Stimulated activated naive B cell treated with anti-CD40 and anti-IgM and Interleukin-4, amounts not matched to agents 10 μg/mL and 1 μg/mL and 100 μg/mL, for 72 hours (primary cell): Measurements from ENCODE around the gene PRDM7.
"Not testable (repeated sequence)": the region's sequence is repeated elsewhere in the genome, so short reads cannot be mapped to it uniquely, and the experiment has no call there.

Experiments
- ATAC-seq, 2 donors: fragments of 150-1000 bp; cut with Tn5 transposase; replicated peaks; 2 replicates each; pipeline ENCODE4 v1.10.0; 2021; ENCODE audit warnings: moderate library complexity in 1 of 2
- DNase-seq: peaks from one replicate; pipeline ENCODE4 v3.0.0; 2021
- H3K27ac Mint-ChIP-seq: one replicate; pipeline ENCODE4 v1.8.0; 2022; ENCODE audit warnings: mild to moderate bottlenecking, mixed read lengths
- H3K27me3 Mint-ChIP-seq, 2 donors: one replicate each; pipeline ENCODE4 v1.8.0; 2022; ENCODE audit warnings: mixed read lengths in 2 of 2
- H3K36me3 Mint-ChIP-seq, 2 donors: one replicate each; pipeline ENCODE4 v1.8.0; 2022; ENCODE audit warnings: mixed read lengths in 2 of 2, mild to moderate bottlenecking in 1 of 2
- H3K4me1 Mint-ChIP-seq, 2 donors: one replicate each; pipeline ENCODE4 v1.8.0; 2022; ENCODE audit warnings: mixed read lengths in 2 of 2, mild to moderate bottlenecking in 1 of 2
- H3K4me3 Mint-ChIP-seq, 2 donors: one replicate each; pipeline ENCODE4 v1.8.0; 2022; ENCODE audit warnings: mild to moderate bottlenecking in 2 of 2, mixed read lengths in 2 of 2, moderate library complexity in 1 of 2
- H3K9me3 Mint-ChIP-seq, 2 donors: one replicate each; pipeline ENCODE4 v1.8.0; 2022; ENCODE audit warnings: mixed read lengths in 2 of 2, mild to moderate bottlenecking in 1 of 2

The PRDM7 gene

GRCh38 chr16:90077240-90077756, at the start of gene PRDM7:
TSS of gene PRDM7 (minus strand) at chr16:90077331. CDS start at chr16:90075910, 1,421 bp downstream.
- Mint-ChIP-seq H3K4me1 (peaks cover 22 to 32% of the 10 kb centered on the region in 2 donors), H3K27me3 (peaks cover 18 to 32% of the 10 kb centered on the region in 2 donors), H3K4me3 (peak within 1 kb of the TSS; percentile 84 to 86), H3K27ac (peak within 1 kb of the TSS; percentile 93), H3K36me3 (peaks cover 0 to 5% of the 10 kb centered on the region in 2 donors), H3K9me3 (peaks cover 0 to 1% of the 10 kb centered on the region in 2 donors)
- DNase-seq (peak; percentile 96), ATAC-seq (peak; percentile 94 to 97)

GRCh38 chr16:90121846-90122245, 44.7 kb upstream of the PRDM7 start:
- not testable (repeated sequence) for H3K27ac Mint-ChIP-seq

GRCh38 chr16:90107617-90108016, 30.5 kb upstream of the PRDM7 start:
- not testable (repeated sequence) for H3K9me3 Mint-ChIP-seq, H3K4me1 Mint-ChIP-seq, H3K4me3 Mint-ChIP-seq, ATAC-seq, H3K27ac Mint-ChIP-seq, H3K36me3 Mint-ChIP-seq, H3K27me3 Mint-ChIP-seq, DNase-seq

More at GRCh38 chr16:90121846-90122245, 44.7 kb upstream of the PRDM7 start:
- not testable (repeated sequence) for H3K4me1 Mint-ChIP-seq, ATAC-seq, H3K36me3 Mint-ChIP-seq, H3K9me3 Mint-ChIP-seq, DNase-seq, H3K27me3 Mint-ChIP-seq, H3K4me3 Mint-ChIP-seq

GRCh38 chr16:90107060-90107459, 29.9 kb upstream of the PRDM7 start:
- not testable (repeated sequence) for H3K9me3 Mint-ChIP-seq, DNase-seq, H3K27ac Mint-ChIP-seq, H3K27me3 Mint-ChIP-seq, H3K4me1 Mint-ChIP-seq, H3K4me3 Mint-ChIP-seq, H3K36me3 Mint-ChIP-seq, ATAC-seq

- peak; percentile 81 to 96 for ATAC-seq
- not testable (repeated sequence) for H3K4me1 Mint-ChIP-seq, H3K36me3 Mint-ChIP-seq, H3K9me3 Mint-ChIP-seq, H3K27me3 Mint-ChIP-seq, H3K4me3 Mint-ChIP-seq, H3K27ac Mint-ChIP-seq
- DNase-seq: peak; percentile 68
These were observed 29.1 kb upstream of the PRDM7 start for GRCh38 chr16:90106271-90106670.

- not testable (repeated sequence) for H3K27ac Mint-ChIP-seq, H3K4me3 Mint-ChIP-seq, H3K27me3 Mint-ChIP-seq, H3K4me1 Mint-ChIP-seq, H3K9me3 Mint-ChIP-seq, H3K36me3 Mint-ChIP-seq, DNase-seq, ATAC-seq
These were observed 27.6 kb upstream of the PRDM7 start for GRCh38 chr16:90104725-90105124.

- H3K36me3 Mint-ChIP-seq, ATAC-seq, H3K27ac Mint-ChIP-seq, DNase-seq, H3K4me1 Mint-ChIP-seq, H3K4me3 Mint-ChIP-seq, H3K9me3 Mint-ChIP-seq: not testable (repeated sequence)
- H3K27me3 Mint-ChIP-seq: peaks cover 13 to 14% of the 10 kb centered on the region in 2 donors
These were observed 25.2 kb upstream of the PRDM7 start for GRCh38 chr16:90102086-90102884.

GRCh38 chr16:90101332-90101731, 24.2 kb upstream of the PRDM7 start:
- DNase-seq, H3K4me1 Mint-ChIP-seq, H3K9me3 Mint-ChIP-seq, H3K27ac Mint-ChIP-seq, H3K4me3 Mint-ChIP-seq, H3K36me3 Mint-ChIP-seq, ATAC-seq: not testable (repeated sequence)
- H3K27me3 Mint-ChIP-seq: peaks cover 15% of the 10 kb centered on the region in 2 donors

- DNase-seq, H3K9me3 Mint-ChIP-seq, H3K27ac Mint-ChIP-seq, H3K4me3 Mint-ChIP-seq, H3K4me1 Mint-ChIP-seq, ATAC-seq, H3K36me3 Mint-ChIP-seq: not testable (repeated sequence)
- H3K27me3 Mint-ChIP-seq: peaks cover 15 to 20% of the 10 kb centered on the region in 2 donors
These were observed 23.7 kb upstream of the PRDM7 start for GRCh38 chr16:90100790-90101189.

- H3K36me3 Mint-ChIP-seq, DNase-seq, H3K27ac Mint-ChIP-seq, ATAC-seq, H3K4me3 Mint-ChIP-seq, H3K9me3 Mint-ChIP-seq, H3K4me1 Mint-ChIP-seq: not testable (repeated sequence)
- peaks cover 10 to 16% of the 10 kb centered on the region in 2 donors for H3K27me3 Mint-ChIP-seq
These were observed 23.1 kb upstream of the PRDM7 start for GRCh38 chr16:90100229-90100628.

- not testable (repeated sequence) for H3K4me3 Mint-ChIP-seq, ATAC-seq, H3K4me1 Mint-ChIP-seq, H3K36me3 Mint-ChIP-seq, H3K27ac Mint-ChIP-seq, H3K9me3 Mint-ChIP-seq, DNase-seq
- peaks cover 6 to 14% of the 10 kb centered on the region in 2 donors for H3K27me3 Mint-ChIP-seq
These were observed 21.8 kb upstream of the PRDM7 start for GRCh38 chr16:90098936-90099335.

- H3K36me3 Mint-ChIP-seq, H3K4me1 Mint-ChIP-seq, H3K27ac Mint-ChIP-seq, ATAC-seq, H3K4me3 Mint-ChIP-seq, DNase-seq, H3K9me3 Mint-ChIP-seq: not testable (repeated sequence)
- peaks cover 6 to 14% of the 10 kb centered on the region in 2 donors for H3K27me3 Mint-ChIP-seq
These were observed 20.0 kb upstream of the PRDM7 start for GRCh38 chr16:90097010-90097684.

GRCh38 chr16:90094791-90095190, 17.7 kb upstream of the PRDM7 start:
- not testable (repeated sequence) for H3K4me1 Mint-ChIP-seq, DNase-seq, H3K36me3 Mint-ChIP-seq, H3K9me3 Mint-ChIP-seq, ATAC-seq, H3K4me3 Mint-ChIP-seq, H3K27ac Mint-ChIP-seq
- peaks cover 6 to 11% of the 10 kb centered on the region in 2 donors for H3K27me3 Mint-ChIP-seq

- not testable (repeated sequence) for H3K9me3 Mint-ChIP-seq, H3K36me3 Mint-ChIP-seq, H3K4me3 Mint-ChIP-seq, H3K4me1 Mint-ChIP-seq, ATAC-seq, DNase-seq, H3K27ac Mint-ChIP-seq
- H3K27me3 Mint-ChIP-seq: peaks cover 6 to 11% of the 10 kb centered on the region in 2 donors
These were observed 17.2 kb upstream of the PRDM7 start for GRCh38 chr16:90094296-90094695.

GRCh38 chr16:90093799-90094198, 16.7 kb upstream of the PRDM7 start:
- not testable (repeated sequence) for H3K27ac Mint-ChIP-seq, H3K36me3 Mint-ChIP-seq, DNase-seq, H3K4me3 Mint-ChIP-seq, H3K9me3 Mint-ChIP-seq, H3K4me1 Mint-ChIP-seq, ATAC-seq
- peaks cover 7 to 11% of the 10 kb centered on the region in 2 donors for H3K27me3 Mint-ChIP-seq
